HG03196 (cell line): Measurements from ENCODE around the gene HIPK3.
"Not testable (repeated sequence)": the region's sequence is repeated elsewhere in the genome, so short reads cannot be mapped to it uniquely, and the experiment has no call there.

Experiments
- ATAC-seq: cut with Tn5 transposase; IDR thresholded peaks from one replicate; pipeline ENCODE4 v1.9.1; 2021; ENCODE audit not compliant: unreplicated experiment

Gene HIPK3

GRCh38 chr11:33296695-33297094, 39.5 kb downstream of the HIPK3 start:
- ATAC-seq = no peak

GRCh38 chr11:33303541-33303940, 46.4 kb downstream of the HIPK3 start:
- no peak for ATAC-seq

- not testable (repeated sequence) for ATAC-seq
Measured at GRCh38 chr11:33306821-33307220, 49.6 kb downstream of the HIPK3 start.

DNA sequence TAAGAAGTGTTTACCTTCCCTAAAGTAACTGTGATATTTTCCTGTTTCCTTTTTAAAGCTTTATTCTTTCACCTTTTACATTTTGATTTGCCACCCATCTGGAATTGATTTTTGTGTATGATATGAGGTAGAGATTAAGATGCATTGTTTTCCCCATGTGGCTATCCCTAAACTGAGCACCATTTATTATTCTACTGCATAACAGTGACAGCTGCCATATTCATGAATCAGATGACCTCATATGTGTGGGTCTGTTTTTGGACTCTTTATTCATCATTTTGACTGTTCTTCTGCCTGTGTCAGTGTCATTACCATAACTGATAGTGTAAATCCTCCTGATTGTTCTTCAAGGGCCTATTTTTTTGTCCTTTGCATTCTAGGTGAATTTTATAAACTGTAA, 50.8 kb downstream of the HIPK3 start:
- ATAC-seq = no peak

GRCh38 chr11:33309118-33309517, 51.9 kb downstream of the HIPK3 start:
- no peak for ATAC-seq

GRCh38 chr11:33310720-33311500, 53.7 kb downstream of the HIPK3 start:
- ATAC-seq = no peak

DNA sequence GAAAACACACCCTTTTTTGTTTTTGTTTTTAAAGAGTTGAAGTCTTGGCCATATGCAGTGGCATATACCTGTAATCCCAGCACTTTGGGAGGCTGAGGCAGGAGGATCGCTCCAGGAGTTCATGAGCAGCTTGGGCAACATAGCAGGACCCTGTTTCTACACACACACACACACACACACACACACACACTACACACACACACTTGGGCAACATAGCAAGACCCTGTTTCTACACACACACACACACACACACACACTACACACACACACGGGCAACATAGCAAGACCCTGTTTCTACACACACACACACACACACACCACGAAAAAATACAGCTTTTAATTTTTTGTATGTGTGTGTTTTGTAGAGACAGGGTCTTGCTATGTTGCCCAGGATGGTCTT, 54.5 kb downstream of the HIPK3 start:
- no peak for ATAC-seq

GRCh38 chr11:33315822-33316221, 58.6 kb downstream of the HIPK3 start:
- ATAC-seq = no peak

DNA sequence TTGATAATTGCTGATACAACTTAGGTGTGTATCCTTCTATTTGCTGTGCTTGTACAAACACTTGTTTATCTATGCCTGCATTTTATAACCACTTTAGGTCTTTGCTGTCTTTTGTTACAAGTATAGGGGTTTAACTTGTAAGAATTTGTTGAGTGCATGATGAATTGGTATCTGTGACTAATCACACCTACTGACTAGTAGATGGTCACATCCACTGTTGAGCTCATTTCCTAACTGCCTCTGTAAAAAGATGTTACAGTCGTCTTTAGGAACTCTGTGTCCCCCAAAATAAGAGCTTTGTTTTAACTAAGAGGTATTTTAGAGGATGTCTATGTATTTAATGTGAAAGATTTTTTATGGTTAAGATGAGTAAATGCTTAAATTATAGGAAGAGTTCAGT, 60.5 kb downstream of the HIPK3 start:
- no peak for ATAC-seq

DNA sequence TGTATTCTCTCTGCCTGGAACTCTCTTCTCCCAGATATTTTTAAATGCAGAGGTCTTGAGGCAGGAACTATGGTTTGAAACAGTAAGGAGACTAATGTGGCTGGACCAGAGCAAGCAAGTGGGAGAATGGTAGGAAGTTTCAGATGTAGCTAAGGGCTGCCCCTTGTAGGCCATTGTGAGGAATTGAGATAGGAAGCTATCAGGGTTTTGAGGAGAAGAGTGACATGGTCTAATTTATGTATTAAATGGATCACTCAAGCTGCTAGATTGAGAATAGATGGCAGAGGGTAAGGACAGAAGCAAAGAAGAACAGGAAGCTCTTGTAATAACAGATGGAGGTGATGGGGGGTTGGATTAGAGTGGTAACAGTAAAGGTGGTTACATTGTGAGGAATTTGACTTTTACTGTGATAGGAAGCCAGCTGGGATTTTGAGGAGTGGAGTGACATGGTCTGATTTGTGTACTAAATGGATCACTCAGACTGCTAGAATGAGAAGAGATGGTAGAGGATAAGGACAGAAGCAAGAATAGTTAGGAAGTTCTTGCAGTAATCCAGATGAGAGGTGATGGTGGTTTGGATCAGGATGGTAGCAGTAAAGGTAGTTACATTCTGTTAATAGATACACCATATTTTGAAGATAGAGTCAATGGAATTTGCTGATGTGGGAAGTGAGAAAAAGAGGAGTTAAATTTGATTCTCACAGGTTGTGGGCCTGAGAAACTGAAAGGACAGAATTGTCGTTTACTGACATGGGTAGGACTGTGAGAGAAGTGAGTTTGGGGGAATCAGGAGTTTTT, 63.0 kb downstream of the HIPK3 start:
- no peak for ATAC-seq

DNA sequence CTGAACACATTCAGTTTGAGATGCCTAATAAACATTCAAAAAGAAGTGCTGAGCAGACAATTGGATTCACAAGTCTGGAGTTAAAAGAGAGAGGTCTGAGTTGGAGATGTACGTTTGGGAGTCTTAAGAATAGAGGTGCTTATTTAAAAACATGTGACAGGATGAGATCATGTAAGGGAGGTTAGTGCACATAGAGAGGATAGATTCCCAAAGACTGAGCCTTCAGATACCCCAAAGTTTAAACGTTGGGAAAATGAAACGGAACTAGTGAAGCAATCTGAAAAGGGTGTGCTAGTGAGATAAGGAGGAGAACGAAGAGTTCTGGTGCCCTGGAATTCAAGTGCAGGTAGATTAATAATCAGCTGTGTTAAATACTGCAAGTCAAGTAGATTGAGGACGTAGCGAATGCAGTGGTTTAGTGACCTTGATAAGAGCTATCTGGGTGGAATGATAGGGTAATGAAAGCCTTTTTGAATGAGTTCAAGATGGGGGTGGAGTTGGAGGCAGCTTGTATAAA, 63.7 kb downstream of the HIPK3 start:
- no peak for ATAC-seq

GRCh38 chr11:33321422-33321821, 64.2 kb downstream of the HIPK3 start:
- no peak for ATAC-seq

GRCh38 chr11:33323421-33323820, 66.2 kb downstream of the HIPK3 start:
- ATAC-seq = no peak

- no peak for ATAC-seq
Measured at GRCh38 chr11:33324302-33324985, 67.3 kb downstream of the HIPK3 start.

- ATAC-seq = no peak
Measured at GRCh38 chr11:33325451-33325850, 68.3 kb downstream of the HIPK3 start.

DNA sequence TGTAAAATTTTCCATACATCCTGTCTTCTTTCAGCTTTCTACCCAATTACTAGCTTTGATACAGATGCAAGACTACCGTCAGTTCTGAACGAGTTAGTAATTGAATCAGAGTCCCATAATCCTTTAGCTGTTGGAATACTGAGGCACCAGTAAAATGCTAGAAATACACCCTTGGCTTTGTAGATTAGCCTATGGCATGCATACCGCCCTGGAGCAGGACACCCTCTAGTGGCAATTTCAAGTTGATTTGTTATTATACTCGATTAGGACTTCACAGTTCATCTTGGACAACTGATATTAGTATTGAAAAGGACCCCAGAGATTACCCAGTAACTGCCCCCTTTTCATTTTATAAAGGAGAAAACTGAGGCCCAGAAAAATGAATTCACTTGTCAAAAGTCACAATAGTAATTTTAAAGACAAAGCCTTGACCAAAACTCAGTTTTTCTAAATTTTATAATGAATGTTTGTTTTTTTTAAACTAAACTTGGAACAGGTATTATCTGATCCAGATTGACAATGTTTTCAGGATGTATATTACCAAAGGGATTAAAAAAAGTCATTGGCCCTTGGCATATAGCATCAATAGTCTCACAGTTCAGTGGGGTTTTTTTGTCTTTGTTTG, 72.6 kb downstream of the HIPK3 start:
- ATAC-seq = no peak

- no peak for ATAC-seq
Measured at GRCh38 chr11:33333816-33334215, 76.6 kb downstream of the HIPK3 start.

DNA sequence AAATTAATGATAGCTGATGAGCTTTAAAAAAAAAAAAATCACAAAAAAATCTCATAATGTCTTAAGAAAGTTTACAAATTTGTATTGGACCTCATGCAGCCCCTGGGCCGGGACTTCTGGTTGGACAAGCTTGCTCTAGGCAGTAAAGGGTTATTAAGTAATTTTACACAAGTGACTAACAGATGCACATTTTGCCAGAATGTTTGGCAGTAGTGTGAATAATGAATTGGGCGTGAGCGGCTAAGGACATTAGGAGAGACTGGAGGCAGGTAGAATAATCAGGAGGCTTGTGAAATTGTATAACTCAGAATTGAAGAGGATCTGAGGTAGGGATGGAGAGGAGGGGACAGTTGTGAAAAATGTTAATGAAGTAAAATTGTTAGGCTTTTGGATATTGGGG, 77.4 kb downstream of the HIPK3 start:
- ATAC-seq = no peak

- no peak for ATAC-seq
Measured at GRCh38 chr11:33339247-33339646, 82.1 kb downstream of the HIPK3 start.

GRCh38 chr11:33344611-33345010, 87.4 kb downstream of the HIPK3 start:
- ATAC-seq = no peak

DNA sequence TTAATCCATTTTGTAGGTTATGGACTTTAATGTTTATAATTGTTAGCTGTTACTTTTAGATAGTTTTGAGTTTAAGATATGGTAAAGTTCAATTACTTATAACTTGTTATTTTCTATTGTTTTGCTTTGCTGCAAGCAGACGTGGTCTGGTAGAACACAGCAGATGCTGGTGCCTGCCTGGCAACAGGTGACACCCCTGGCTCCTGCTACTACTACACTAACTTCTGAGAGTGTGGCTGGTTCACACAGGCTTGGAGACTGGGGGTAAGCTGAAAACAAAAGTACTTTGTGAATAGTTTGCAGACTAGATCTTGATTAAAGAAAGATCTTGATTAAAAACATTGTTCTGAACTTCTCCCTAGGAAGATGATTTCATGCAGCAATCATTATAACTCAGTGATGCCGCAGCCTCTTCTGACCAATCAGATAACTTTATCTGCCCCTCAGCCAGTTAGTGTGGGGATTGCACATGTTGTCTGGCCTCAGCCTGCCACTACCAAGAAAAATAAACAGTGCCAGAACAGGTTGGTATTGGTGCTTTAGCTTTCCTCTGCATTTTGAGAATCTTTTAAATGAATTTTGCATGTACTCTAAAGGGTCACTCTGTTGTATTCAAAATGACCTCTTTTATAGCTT, 90.4 kb downstream of the HIPK3 start:
- ATAC-seq = no peak
